Activated CD4-positive, CD25-positive, alpha-beta regulatory T cell treated with anti-CD3 and anti-CD28 coated beads, Interleukin-2, amount 50 U/mL, for 72 hours (primary cell): ENCODE measurements around the gene SCARB1.
A peak's percentile ranks its signal among the peaks of the same experiment; 100 is the strongest.
"Not testable (repeated sequence)": the region's sequence is repeated elsewhere in the genome, so short reads cannot be mapped to it uniquely, and the experiment has no call there.

ENCODE experiments used
- DNase-seq: peaks from one replicate; pipeline ENCODE4 v3.0.0; 2021

The SCARB1 gene

GRCh38 chr12:124863416-124864325 lies at the start of gene SCARB1:
Gene SCARB1, minus strand, starts transcription at chr12:124863864. Its CDS starts 144 bp downstream, at chr12:124863720.
- peak; percentile 74 for DNase-seq

- DNase-seq: not testable (repeated sequence)
Measured at GRCh38 chr12:124912529-124913287, 49.0 kb upstream of the SCARB1 start.

- DNase-seq: not testable (repeated sequence)
Measured at GRCh38 chr12:124911521-124911920, 47.9 kb upstream of the SCARB1 start.

GRCh38 chr12:124910561-124911478 lies 47.2 kb upstream of the SCARB1 start:
- no peak for DNase-seq

GRCh38 chr12:124909831-124910560 lies 46.3 kb upstream of the SCARB1 start:
- no peak for DNase-seq

- DNase-seq: peak; percentile 79
Measured at GRCh38 chr12:124906606-124907261, 43.1 kb upstream of the SCARB1 start.

- DNase-seq: no peak
Measured at GRCh38 chr12:124904306-124905098, 40.8 kb upstream of the SCARB1 start.

- no peak for DNase-seq
Measured at GRCh38 chr12:124902916-124903315, 39.3 kb upstream of the SCARB1 start.

- DNase-seq: no peak
Measured at GRCh38 chr12:124901003-124901402, 37.3 kb upstream of the SCARB1 start.

GRCh38 chr12:124900345-124900795 lies 36.7 kb upstream of the SCARB1 start:
- DNase-seq: not testable (repeated sequence)

GRCh38 chr12:124898923-124899294 lies 35.2 kb upstream of the SCARB1 start:
- DNase-seq: no peak

- DNase-seq: peak; percentile 66
Measured at GRCh38 chr12:124898200-124898922, 34.7 kb upstream of the SCARB1 start.

GRCh38 chr12:124896461-124896860 lies 32.8 kb upstream of the SCARB1 start:
- DNase-seq: no peak

GRCh38 chr12:124893792-124894516 lies 30.3 kb upstream of the SCARB1 start:
- DNase-seq: no peak

- DNase-seq: no peak
Measured at GRCh38 chr12:124888260-124888659, 24.6 kb upstream of the SCARB1 start.

GRCh38 chr12:124887766-124888165 lies 24.1 kb upstream of the SCARB1 start:
- DNase-seq: not testable (repeated sequence)

- DNase-seq: no peak
Measured at GRCh38 chr12:124884587-124885438, 21.1 kb upstream of the SCARB1 start.
